OCI-LY3 (cell line): ENCODE data around the gene COL6A6.

Source experiments
- H2AFZ ChIP-seq: fragments of 200-600, 300-600 bp; shearing (Covaris generic); 2 replicates; pipeline ENCODE4 v1.6.0; 2014; ENCODE audit warnings: antibody characterized with exemption, low read depth, low read length
- H3K27ac ChIP-seq: fragments of 200-600, 300-600 bp; sonication (generic); 2 replicates; pipeline ENCODE4 v1.5.1; 2014; ENCODE audit warnings: mild to moderate bottlenecking, low read length, moderate library complexity, mixed read lengths
- H3K27me3 ChIP-seq: fragments of 200-600, 300-600 bp; sonication (generic); 2 replicates; pipeline ENCODE4 v1.6.1; 2014; ENCODE audit warnings: low read depth, low read length, mixed read lengths
- H3K36me3 ChIP-seq: fragments of 200-600, 300-600 bp; sonication (generic); replicated peaks from 2 replicates; pipeline ENCODE3; 2014; ENCODE audit warnings: low read depth, low read length, mixed read lengths
- H3K4me1 ChIP-seq: fragments of 300-600, 200-600 bp; sonication (generic); 2 replicates; pipeline ENCODE4 v1.6.1; 2014; ENCODE audit warnings: low read length, mixed read lengths
- H3K4me2 ChIP-seq: fragments of 200-600, 300-600 bp; sonication (generic); 2 replicates; pipeline ENCODE4 v1.6.1; 2014; ENCODE audit warnings: low read length, mixed read lengths
- H3K4me3 ChIP-seq: fragments of 300-600, 200-600 bp; sonication (generic); 2 replicates; pipeline ENCODE4 v1.5.1; 2014; ENCODE audit warnings: antibody characterized with exemption, mild to moderate bottlenecking, low read length, moderate library complexity
- H3K79me2 ChIP-seq: fragments of 300-600, 200-600 bp; shearing (Covaris generic); 2 replicates; pipeline ENCODE4 v1.6.1; 2014; ENCODE audit warnings: mild to moderate bottlenecking, low read length, mixed read lengths
- H3K9ac ChIP-seq: fragments of 300-600, 200-600 bp; shearing (Covaris generic); 2 replicates; pipeline ENCODE4 v1.6.0; 2014; ENCODE audit warnings: mild to moderate bottlenecking, low read length, moderate library complexity
- H3K9me3 ChIP-seq: fragments of 200-600, 300-600 bp; shearing (Covaris generic); 2 replicates; pipeline ENCODE4 v1.6.1; 2014; ENCODE audit warnings: low read length, mixed read lengths; ENCODE audit not compliant: insufficient read depth
- H4K20me1 ChIP-seq: fragments of 200-600, 300-600 bp; sonication (generic); 2 replicates; pipeline ENCODE4 v1.6.1; 2016; ENCODE audit warnings: low read length, mixed read lengths; ENCODE audit not compliant: insufficient read depth
- EZH2phosphoT487 ChIP-seq: fragments of 200-600 bp; shearing (Covaris generic); IDR thresholded peaks from 2 replicates; pipeline ENCODE4 v1.6.1; 2018; ENCODE audit warnings: antibody characterized with exemption, mixed run types, low read depth
- TF ChIP-seq, protein P1 (sequence below): fragments of 200-600, 300-600 bp; sonication (generic); IDR thresholded peaks from 2 replicates; pipeline ENCODE4 v1.5.1; 2014; ENCODE audit warnings: antibody characterized with exemption, low read length, low read depth

Gene COL6A6

DNA sequence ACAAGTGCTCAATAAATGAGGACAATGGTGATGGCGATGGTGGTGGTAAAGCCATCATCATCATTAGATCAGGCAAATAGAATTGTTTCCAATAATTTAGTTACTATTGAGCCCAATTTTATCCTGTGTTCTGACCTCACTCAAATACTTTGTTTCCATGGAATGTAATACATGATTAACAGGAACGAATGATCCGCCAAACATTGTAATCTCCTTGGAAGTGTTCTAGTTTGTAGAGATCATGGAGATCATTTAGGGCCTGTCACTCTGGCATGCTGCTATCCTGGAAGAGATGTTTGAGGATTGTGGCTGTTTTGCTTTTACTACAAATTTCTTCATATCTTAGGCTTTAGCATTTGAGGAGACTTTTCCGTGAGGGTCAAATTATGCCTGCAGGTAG, 2.8 kb downstream of the COL6A6 start:
- Histone ChIP-seq H3K27me3 (peaks cover 20% of the 10 kb centered on the region), H4K20me1 (no peaks in the 10 kb centered on the region), H2AFZ (no peak overlapping the region), H3K4me3 (no peak overlapping the region), H3K9ac (no peak overlapping the region), H3K27ac (no peak overlapping the region), H3K36me3 (no peaks in the 10 kb centered on the region), H3K4me1 (no peaks in the 10 kb centered on the region), H3K79me2 (no peaks in the 10 kb centered on the region), H3K9me3 (no peaks in the 10 kb centered on the region), H3K4me2 (no peak overlapping the region)
- no peak for TF ChIP-seq EZH2phosphoT487
- TF ChIP-seq, protein P1, sequence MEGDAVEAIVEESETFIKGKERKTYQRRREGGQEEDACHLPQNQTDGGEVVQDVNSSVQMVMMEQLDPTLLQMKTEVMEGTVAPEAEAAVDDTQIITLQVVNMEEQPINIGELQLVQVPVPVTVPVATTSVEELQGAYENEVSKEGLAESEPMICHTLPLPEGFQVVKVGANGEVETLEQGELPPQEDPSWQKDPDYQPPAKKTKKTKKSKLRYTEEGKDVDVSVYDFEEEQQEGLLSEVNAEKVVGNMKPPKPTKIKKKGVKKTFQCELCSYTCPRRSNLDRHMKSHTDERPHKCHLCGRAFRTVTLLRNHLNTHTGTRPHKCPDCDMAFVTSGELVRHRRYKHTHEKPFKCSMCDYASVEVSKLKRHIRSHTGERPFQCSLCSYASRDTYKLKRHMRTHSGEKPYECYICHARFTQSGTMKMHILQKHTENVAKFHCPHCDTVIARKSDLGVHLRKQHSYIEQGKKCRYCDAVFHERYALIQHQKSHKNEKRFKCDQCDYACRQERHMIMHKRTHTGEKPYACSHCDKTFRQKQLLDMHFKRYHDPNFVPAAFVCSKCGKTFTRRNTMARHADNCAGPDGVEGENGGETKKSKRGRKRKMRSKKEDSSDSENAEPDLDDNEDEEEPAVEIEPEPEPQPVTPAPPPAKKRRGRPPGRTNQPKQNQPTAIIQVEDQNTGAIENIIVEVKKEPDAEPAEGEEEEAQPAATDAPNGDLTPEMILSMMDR = no peak

DNA sequence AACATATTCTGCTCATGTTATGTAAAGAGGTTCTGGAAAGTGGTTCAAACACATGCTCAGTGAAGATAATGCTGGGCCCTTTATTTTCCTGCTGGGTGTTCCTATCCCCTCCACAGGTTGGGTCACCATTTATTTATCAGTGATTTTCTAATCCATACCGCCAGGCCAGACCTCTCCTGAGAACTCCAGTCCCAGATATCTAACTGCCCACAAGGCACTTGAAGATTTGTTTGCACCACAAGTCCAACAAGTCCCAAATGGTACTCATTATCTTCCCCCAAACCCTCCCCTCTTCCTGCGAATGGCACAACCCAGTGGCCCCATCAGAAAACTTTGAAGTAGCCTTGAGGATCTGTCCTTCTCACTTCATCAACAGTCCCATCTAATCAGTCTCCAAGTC, 5.4 kb downstream of the COL6A6 start:
- no peaks in the 10 kb centered on the region for H3K36me3 ChIP-seq
- H3K27me3 ChIP-seq = peaks cover 33% of the 10 kb centered on the region
- TF ChIP-seq, protein P1 = no peak
- no peak for TF ChIP-seq EZH2phosphoT487

DNA sequence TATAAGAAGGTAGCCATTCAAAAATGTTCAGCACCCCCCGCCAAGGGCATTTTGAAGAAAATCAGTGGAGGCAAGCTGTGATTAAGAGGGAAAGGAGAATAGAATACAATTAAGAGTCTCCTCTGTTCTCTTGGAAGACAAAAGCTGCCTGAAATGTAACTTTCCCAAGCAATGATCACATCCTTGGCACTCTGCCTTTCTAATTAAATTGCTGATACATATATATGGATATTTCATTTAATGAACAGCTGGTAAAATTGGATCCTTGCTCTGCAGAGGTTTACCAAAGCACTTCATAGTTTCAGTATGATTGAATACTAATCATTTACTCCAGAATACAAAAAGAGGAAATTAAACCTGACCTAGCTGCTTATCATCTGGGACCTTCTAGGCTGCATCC, 10.4 kb downstream of the COL6A6 start:
- Histone ChIP-seq H2AFZ (no peak overlapping the region), H3K27ac (no peak overlapping the region), H3K4me1 (no peaks in the 10 kb centered on the region), H3K27me3 (peaks cover 35% of the 10 kb centered on the region), H3K9me3 (no peaks in the 10 kb centered on the region), H3K9ac (no peak overlapping the region), H3K79me2 (no peaks in the 10 kb centered on the region), H4K20me1 (no peaks in the 10 kb centered on the region), H3K4me2 (no peak overlapping the region), H3K4me3 (no peak overlapping the region), H3K36me3 (no peaks in the 10 kb centered on the region)
- no peak for TF ChIP-seq EZH2phosphoT487
- TF ChIP-seq, protein P1 = no peak

More for the DNA sequence above, 5.4 kb downstream of the COL6A6 start:
- Histone ChIP-seq H4K20me1 (no peaks in the 10 kb centered on the region), H3K9ac (no peak overlapping the region), H2AFZ (no peak overlapping the region), H3K27ac (no peak overlapping the region), H3K4me2 (no peak overlapping the region), H3K79me2 (no peaks in the 10 kb centered on the region), H3K4me1 (no peaks in the 10 kb centered on the region), H3K4me3 (no peak overlapping the region), H3K9me3 (no peaks in the 10 kb centered on the region)

DNA sequence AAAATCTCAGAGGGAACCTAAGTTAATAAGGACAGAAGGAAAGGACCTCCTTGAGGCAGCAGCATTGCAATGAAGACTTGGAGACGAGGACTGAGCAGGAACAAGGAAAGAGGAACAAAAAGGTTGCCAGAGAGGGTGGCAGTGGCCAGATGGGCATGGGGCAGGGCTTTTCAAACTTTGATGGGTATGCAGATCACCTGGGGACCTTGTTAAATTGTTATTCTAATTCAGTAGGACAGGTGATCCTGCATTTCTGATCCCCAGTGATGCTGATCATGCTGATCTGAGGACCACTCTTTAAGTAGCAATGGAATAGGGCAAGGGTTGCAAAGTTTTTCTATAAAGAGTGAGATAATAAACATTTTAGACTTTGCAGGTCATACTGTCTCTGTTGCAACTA, 11.1 kb downstream of the COL6A6 start:
- H2AFZ ChIP-seq = no peak overlapping the region
- no peak overlapping the region for H3K4me2 ChIP-seq
- H3K4me1 ChIP-seq = no peaks in the 10 kb centered on the region
- no peaks in the 10 kb centered on the region for H3K36me3 ChIP-seq
- H3K27ac ChIP-seq = no peak overlapping the region
- no peak overlapping the region for H3K9ac ChIP-seq
- no peaks in the 10 kb centered on the region for H4K20me1 ChIP-seq
- H3K79me2 ChIP-seq = no peaks in the 10 kb centered on the region
- no peaks in the 10 kb centered on the region for H3K9me3 ChIP-seq
- H3K4me3 ChIP-seq = no peak overlapping the region
- peaks cover 32% of the 10 kb centered on the region for H3K27me3 ChIP-seq
- no peak for TF ChIP-seq EZH2phosphoT487
- TF ChIP-seq, protein P1 = no peak
